Measurements from ENCODE around the gene PAIP2B.

PAIP2B gene

GRCh38 chr2:71254776-71255175 is 27.9 kb upstream of the PAIP2B start:
- Histone ChIP-seq H3K79me2 (ENCODE audit: control insufficient read depth, low read length) (no peaks in the 10 kb centered on the region), H3K4me1 (ENCODE audit: control insufficient read depth, low read length) (no peaks in the 10 kb centered on the region), H3K27me3 (ENCODE audit: control insufficient read depth, low read length) (peaks cover 16% of the 10 kb centered on the region; the same call in 1 of the 2 replicates), H4K20me1 (ENCODE audit: control insufficient read depth, insufficient read depth, low read depth, low read length) (no peaks in the 10 kb centered on the region), H3K9me3 (ENCODE audit: control insufficient read depth, insufficient read depth, low read length) (no peaks in the 10 kb centered on the region), H3K27ac (ENCODE audit: low read depth, low read length) (no peak overlapping the region), H3K36me3 (ENCODE audit: control insufficient read depth, low read length) (no peaks in the 10 kb centered on the region), H3F3A (ENCODE audit: control insufficient read depth, insufficient read depth) (no peaks in the 10 kb centered on the region), H3K4me2 (ENCODE audit: low read length) (no peak overlapping the region), H3K9me2 (replicated peaks; ENCODE audit: control insufficient read depth, low read length) (no peaks in the 10 kb centered on the region), H3K4me3 (ENCODE audit: low read length) (no peak overlapping the region)
- TF ChIP-seq EZH2phosphoT487 (IDR thresholded peaks at IDR 0.05; ENCODE audit: borderline replicate concordance, low read length) = no peak
- TF ChIP-seq, protein P1, sequence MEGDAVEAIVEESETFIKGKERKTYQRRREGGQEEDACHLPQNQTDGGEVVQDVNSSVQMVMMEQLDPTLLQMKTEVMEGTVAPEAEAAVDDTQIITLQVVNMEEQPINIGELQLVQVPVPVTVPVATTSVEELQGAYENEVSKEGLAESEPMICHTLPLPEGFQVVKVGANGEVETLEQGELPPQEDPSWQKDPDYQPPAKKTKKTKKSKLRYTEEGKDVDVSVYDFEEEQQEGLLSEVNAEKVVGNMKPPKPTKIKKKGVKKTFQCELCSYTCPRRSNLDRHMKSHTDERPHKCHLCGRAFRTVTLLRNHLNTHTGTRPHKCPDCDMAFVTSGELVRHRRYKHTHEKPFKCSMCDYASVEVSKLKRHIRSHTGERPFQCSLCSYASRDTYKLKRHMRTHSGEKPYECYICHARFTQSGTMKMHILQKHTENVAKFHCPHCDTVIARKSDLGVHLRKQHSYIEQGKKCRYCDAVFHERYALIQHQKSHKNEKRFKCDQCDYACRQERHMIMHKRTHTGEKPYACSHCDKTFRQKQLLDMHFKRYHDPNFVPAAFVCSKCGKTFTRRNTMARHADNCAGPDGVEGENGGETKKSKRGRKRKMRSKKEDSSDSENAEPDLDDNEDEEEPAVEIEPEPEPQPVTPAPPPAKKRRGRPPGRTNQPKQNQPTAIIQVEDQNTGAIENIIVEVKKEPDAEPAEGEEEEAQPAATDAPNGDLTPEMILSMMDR (IDR thresholded peaks at IDR 0.05; ENCODE audit: low read depth, low read length, poor library complexity, severe bottlenecking) = no peak

- Histone ChIP-seq H3K4me1 (ENCODE audit: control insufficient read depth, low read length) (no peaks in the 10 kb centered on the region), H4K20me1 (ENCODE audit: control insufficient read depth, insufficient read depth, low read depth, low read length) (no peaks in the 10 kb centered on the region), H3K4me2 (ENCODE audit: low read length) (no peak overlapping the region), H3K36me3 (ENCODE audit: control insufficient read depth, low read length) (no peaks in the 10 kb centered on the region), H3K27ac (ENCODE audit: low read depth, low read length) (no peak overlapping the region), H3K79me2 (ENCODE audit: control insufficient read depth, low read length) (no peaks in the 10 kb centered on the region), H3K9me2 (replicated peaks; ENCODE audit: control insufficient read depth, low read length) (no peaks in the 10 kb centered on the region), H3K4me3 (ENCODE audit: low read length) (no peak overlapping the region), H3K9me3 (ENCODE audit: control insufficient read depth, insufficient read depth, low read length) (no peaks in the 10 kb centered on the region), H3F3A (ENCODE audit: control insufficient read depth, insufficient read depth) (no peaks in the 10 kb centered on the region), H3K27me3 (ENCODE audit: control insufficient read depth, low read length) (peaks cover 16% of the 10 kb centered on the region; the same call in 1 of the 2 replicates)
- TF ChIP-seq, protein P1 (IDR thresholded peaks at IDR 0.05; ENCODE audit: low read depth, low read length, poor library complexity, severe bottlenecking) = no peak
- no peak for TF ChIP-seq EZH2phosphoT487 (IDR thresholded peaks at IDR 0.05; ENCODE audit: borderline replicate concordance, low read length)
Observed at GRCh38 chr2:71254078-71254477, 27.2 kb upstream of the PAIP2B start.

DNA sequence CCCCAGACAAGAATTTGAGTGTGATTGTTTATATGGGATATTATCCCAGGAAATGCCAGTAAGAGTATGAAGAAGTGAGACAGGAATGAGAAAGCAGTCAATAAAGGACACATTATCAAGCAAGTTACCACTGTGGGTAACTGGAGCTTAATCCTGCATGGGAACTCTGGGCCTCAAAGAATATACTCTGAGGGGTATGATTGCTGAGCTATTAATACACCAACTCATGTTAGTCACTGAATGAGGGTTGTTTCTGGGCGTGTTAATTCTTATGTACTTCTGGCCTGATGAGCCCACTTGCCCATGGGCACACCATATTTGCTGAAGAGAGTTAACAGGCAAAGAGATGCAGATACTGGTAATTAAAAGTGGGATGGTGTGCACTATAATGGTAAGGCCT is 26.6 kb upstream of the PAIP2B start:
- no peaks in the 10 kb centered on the region for H3F3A ChIP-seq (ENCODE audit: control insufficient read depth, insufficient read depth)
- no peaks in the 10 kb centered on the region for H3K9me2 ChIP-seq (replicated peaks; ENCODE audit: control insufficient read depth, low read length)
- H3K4me1 ChIP-seq (ENCODE audit: control insufficient read depth, low read length) = no peaks in the 10 kb centered on the region
- no peak overlapping the region for H3K4me3 ChIP-seq (ENCODE audit: low read length)
- H3K27ac ChIP-seq (ENCODE audit: low read depth, low read length) = no peak overlapping the region
- no peaks in the 10 kb centered on the region for H4K20me1 ChIP-seq (ENCODE audit: control insufficient read depth, insufficient read depth, low read depth, low read length)
- H3K9me3 ChIP-seq (ENCODE audit: control insufficient read depth, insufficient read depth, low read length) = no peaks in the 10 kb centered on the region
- no peak for TF ChIP-seq EZH2phosphoT487 (IDR thresholded peaks at IDR 0.05; ENCODE audit: borderline replicate concordance, low read length)
- TF ChIP-seq, protein P1 (IDR thresholded peaks at IDR 0.05; ENCODE audit: low read depth, low read length, poor library complexity, severe bottlenecking) = no peak
- no peaks in the 10 kb centered on the region for H3K79me2 ChIP-seq (ENCODE audit: control insufficient read depth, low read length)
- no peak overlapping the region for H3K4me2 ChIP-seq (ENCODE audit: low read length)
- H3K27me3 ChIP-seq (ENCODE audit: control insufficient read depth, low read length) = peaks cover 14% of the 10 kb centered on the region; the same call in 1 of the 2 replicates
- H3K36me3 ChIP-seq (ENCODE audit: control insufficient read depth, low read length) = no peaks in the 10 kb centered on the region

All from DOHH2 (cell line).